H9 (cell line): ENCODE measurements around the gene BRPF1. TPM values are rescaled to one million over a fixed set of nuclear protein-coding genes. Genes with fewer than 3 reads are reported as not detected.

ENCODE experiments used
- DNase-seq: peaks from one replicate; pipeline ENCODE4 v3.0.0-alpha.2; 2017
- H2AFZ ChIP-seq: one replicate; pipeline ENCODE4 v1.6.1; 2013; ENCODE audit warnings: mild to moderate bottlenecking, low read length, control low read depth, moderate library complexity
- H2AK5ac ChIP-seq: 2 replicates; pipeline ENCODE4 v1.6.1; 2013; ENCODE audit warnings: low read length, control low read depth, mixed read lengths; ENCODE audit not compliant: insufficient read length
- H2BK120ac ChIP-seq: one replicate; pipeline ENCODE4 v1.6.1; 2013; ENCODE audit warnings: low read depth, mild to moderate bottlenecking, low read length, control low read depth, inconsistent platforms; ENCODE audit not compliant: poor library complexity, severe bottlenecking
- H2BK12ac ChIP-seq: 2 replicates; pipeline ENCODE4 v1.6.1; 2013; ENCODE audit warnings: low read length, control low read depth, mixed read lengths, low read depth; ENCODE audit not compliant: insufficient read length
- H2BK15ac ChIP-seq: 2 replicates; pipeline ENCODE4 v1.6.1; 2013; ENCODE audit warnings: low read depth, low read length, control low read depth
- H2BK20ac ChIP-seq: one replicate; pipeline ENCODE4 v1.6.1; 2013; ENCODE audit warnings: low read depth, mild to moderate bottlenecking, low read length, control low read depth, inconsistent platforms; ENCODE audit not compliant: poor library complexity, severe bottlenecking
- H2BK5ac ChIP-seq: 2 replicates; pipeline ENCODE4 v1.6.1; 2013; ENCODE audit warnings: low read length, control low read depth, mixed read lengths; ENCODE audit not compliant: insufficient read length
- H3K14ac ChIP-seq: 2 replicates; pipeline ENCODE4 v1.6.1; 2013; ENCODE audit warnings: low read length, control low read depth; ENCODE audit not compliant: insufficient read depth
- H3K18ac ChIP-seq: 2 replicates; pipeline ENCODE4 v1.6.1; 2013; ENCODE audit warnings: low read depth, mild to moderate bottlenecking, mixed read lengths, low read length, control low read depth; ENCODE audit not compliant: insufficient read length
- H3K23ac ChIP-seq: 2 replicates; pipeline ENCODE4 v1.6.1; 2013; ENCODE audit warnings: low read length, control low read depth, mixed read lengths, low read depth; ENCODE audit not compliant: insufficient read length
- H3K23me2 ChIP-seq: 2 replicates; pipeline ENCODE4 v1.6.1; 2013; ENCODE audit warnings: low read depth, mild to moderate bottlenecking, mixed read lengths, low read length, control low read depth; ENCODE audit not compliant: insufficient read length, poor library complexity, severe bottlenecking
- H3K27ac ChIP-seq: 2 replicates; pipeline ENCODE4 v1.5.1; 2013; ENCODE audit warnings: low read length, control low read depth, mixed read lengths, low read depth; ENCODE audit not compliant: insufficient read length
- H3K27me3 ChIP-seq: 2 replicates; pipeline ENCODE4 v1.6.1; 2013; ENCODE audit warnings: low read length, control low read depth, inconsistent platforms; ENCODE audit not compliant: insufficient read depth
- H3K4ac ChIP-seq: 2 replicates; pipeline ENCODE4 v1.6.1; 2013; ENCODE audit warnings: low read depth, mild to moderate bottlenecking, control low read depth, inconsistent platforms, low read length, moderate library complexity
- H3K4me1 ChIP-seq: 2 replicates; pipeline ENCODE4 v1.6.1; 2013; ENCODE audit warnings: low read length, control low read depth, inconsistent platforms; ENCODE audit not compliant: insufficient read depth
- H3K4me2 ChIP-seq: 2 replicates; pipeline ENCODE4 v1.6.1; 2013; ENCODE audit warnings: low read length, control low read depth, mixed read lengths; ENCODE audit not compliant: insufficient read length, insufficient read depth
- H3K56ac ChIP-seq: 2 replicates; pipeline ENCODE4 v1.6.1; 2013; ENCODE audit warnings: low read depth, mild to moderate bottlenecking, mixed read lengths, low read length, control low read depth; ENCODE audit not compliant: insufficient read length
- H3K79me1 ChIP-seq: 2 replicates; pipeline ENCODE4 v1.6.1; 2013; ENCODE audit warnings: low read depth, mild to moderate bottlenecking, moderate library complexity, low read length, control low read depth, inconsistent platforms; ENCODE audit not compliant: insufficient read depth, poor library complexity, severe bottlenecking
- H3K79me2 ChIP-seq: 2 replicates; pipeline ENCODE4 v1.6.1; 2013; ENCODE audit warnings: low read length, control low read depth, inconsistent platforms; ENCODE audit not compliant: insufficient read depth
- H3K9ac ChIP-seq: 2 replicates; pipeline ENCODE4 v1.6.1; 2013; ENCODE audit warnings: low read length, control low read depth, mixed read lengths; ENCODE audit not compliant: insufficient read length; ENCODE audit errors: extremely low read depth
- H3K9me3 ChIP-seq: one replicate; pipeline ENCODE4 v1.6.1; 2013; ENCODE audit warnings: low read depth, low read length, inconsistent platforms; ENCODE audit not compliant: control insufficient read depth
- H3T11ph ChIP-seq: one replicate; pipeline ENCODE4 v1.6.1; 2013; ENCODE audit warnings: mild to moderate bottlenecking, low read length, control low read depth, inconsistent platforms
- H4K20me1 ChIP-seq: one replicate; pipeline ENCODE4 v1.6.1; 2013; ENCODE audit not compliant: control insufficient read depth, insufficient read length, insufficient read depth
- H4K5ac ChIP-seq: 2 replicates; pipeline ENCODE4 v1.6.1; 2013; ENCODE audit warnings: low read depth, mild to moderate bottlenecking, mixed read lengths, low read length, control low read depth; ENCODE audit not compliant: insufficient read length
- H4K8ac ChIP-seq: replicated peaks from 2 replicates; pipeline ENCODE4 v1.6.1; 2013; ENCODE audit warnings: low read length, control low read depth, mixed read lengths, low read depth; ENCODE audit not compliant: insufficient read length
- H4K91ac ChIP-seq: 2 replicates; pipeline ENCODE4 v1.6.1; 2013; ENCODE audit warnings: low read depth, mild to moderate bottlenecking, moderate library complexity, mixed read lengths, low read length, control low read depth; ENCODE audit not compliant: insufficient read length
- H3K27ac Mint-ChIP-seq, 3 experiments: 2 replicates in 2 of 3; 3 replicates in 1 of 3; pipeline ENCODE4 v1.8.0; 2020 to 2021; ENCODE audit warnings: mixed read lengths in 3 of 3, mild to moderate bottlenecking in 1 of 3, moderate library complexity in 1 of 3
- H3K27me3 Mint-ChIP-seq: 2 replicates; pipeline ENCODE4 v1.8.0; 2021; ENCODE audit warnings: low read depth, mild to moderate bottlenecking, moderate library complexity, mixed read lengths
- H3K36me3 Mint-ChIP-seq, 3 experiments: 2 replicates in 2 of 3; 3 replicates in 1 of 3; pipeline ENCODE4 v1.8.0; 2020 to 2021; ENCODE audit warnings: low read depth in 3 of 3, mixed read lengths in 3 of 3; ENCODE audit not compliant: insufficient read depth in 1 of 3
- H3K4me1 Mint-ChIP-seq, 2 experiments: 2 replicates each; pipeline ENCODE4 v1.8.0; 2020; ENCODE audit warnings: mixed read lengths in 2 of 2
- H3K4me3 Mint-ChIP-seq, 2 experiments: 2 replicates in 1 of 2; 3 replicates in 1 of 2; pipeline ENCODE4 v1.8.0; 2020 to 2021; ENCODE audit warnings: mild to moderate bottlenecking in 2 of 2, mixed read lengths in 2 of 2, moderate library complexity in 1 of 2
- H3K9me3 Mint-ChIP-seq, 2 experiments: 2 replicates in 1 of 2; 3 replicates in 1 of 2; pipeline ENCODE4 v1.8.0; 2020; ENCODE audit warnings: mild to moderate bottlenecking in 2 of 2, mixed read lengths in 2 of 2, moderate library complexity in 1 of 2
- CTCF ChIP-seq: fragments of 200-600 bp; sonication (generic); conservative IDR thresholded peaks from 3 replicates; pipeline ENCODE4 v1.8.0; 2021; ENCODE audit warnings: antibody characterized with exemption, mild to moderate bottlenecking
- WGBS: extraction: QIAGEN DNeasy Blood & Tissue Kit; methylation state at CpG from one replicate; pipeline ENCODE4 v1.1.7; 2013; ENCODE audit warnings: missing lambda C conversion rate, low lambda C conversion rate, mixed read lengths; ENCODE audit not compliant: insufficient read length; ENCODE audit errors: extremely low coverage; 5-methylcytosine and 5-hydroxymethylcytosine counted together
- total RNA-seq: library from RNA; stranded (reverse); gene quantifications from 2 replicates; pipeline ENCODE4 v1.2.1, GENCODE V29; 2021

The BRPF1 gene
- total RNA-seq, 1 experiment from 2014 or later, result 38.6 TPM

- H3K23me2 ChIP-seq, result no peaks in the 10 kb centered on the region
- no peak overlapping the region for H3K4ac ChIP-seq
- no peaks in the 10 kb centered on the region for H4K20me1 ChIP-seq
- no peaks in the 10 kb centered on the region for H3K79me2 ChIP-seq
- H2BK15ac ChIP-seq, result no peak overlapping the region
- H3K27ac ChIP-seq, result no peak overlapping the region
- H3K79me1 ChIP-seq, result no peaks in the 10 kb centered on the region
- H3K27me3 ChIP-seq, result no peaks in the 10 kb centered on the region
- no peak overlapping the region for H2BK20ac ChIP-seq
- H3K4me3 Mint-ChIP-seq, result no peak overlapping the region
- no peak overlapping the region for H2BK5ac ChIP-seq
- H3K23ac ChIP-seq, result no peak overlapping the region
- H2AFZ ChIP-seq, result no peak overlapping the region
- H3K14ac ChIP-seq, result no peak overlapping the region
- H2BK120ac ChIP-seq, result no peak overlapping the region
- H2AK5ac ChIP-seq, result no peak overlapping the region
- H2BK12ac ChIP-seq, result no peak overlapping the region
- no peak overlapping the region for H4K8ac ChIP-seq
- no peak overlapping the region for H4K91ac ChIP-seq
- peaks cover 0 to 19% (median 3%) of the 10 kb centered on the region in 3 experiments; a peak in 5 of 7 replicates for H3K36me3 Mint-ChIP-seq
- no peak overlapping the region for H4K5ac ChIP-seq
- H3K9me3 Mint-ChIP-seq, result no peaks in the 10 kb centered on the region
- no peaks in the 10 kb centered on the region for H3K9me3 ChIP-seq
- WGBS, result no CpG with 5 or more reads among the region's 7 CpGs
- H3K56ac ChIP-seq, result no peak overlapping the region
- no peaks in the 10 kb centered on the region for H3K4me1 ChIP-seq
- H3K4me2 ChIP-seq, result no peak overlapping the region
- H3K27me3 Mint-ChIP-seq, result no peaks in the 10 kb centered on the region; the same call in 1 of the 2 replicates
- no peak overlapping the region for H3K18ac ChIP-seq
- no peaks in the 10 kb centered on the region; a peak in 1 of 4 replicates for H3K4me1 Mint-ChIP-seq
- no peak overlapping the region for H3T11ph ChIP-seq
- H3K27ac Mint-ChIP-seq, result no peak overlapping the region
- DNase-seq, result no peak
- no peak overlapping the region for H3K9ac ChIP-seq
- TF ChIP-seq CTCF, result no peak
Measured at GRCh38 chr3:9695746-9696145, 35.8 kb upstream of the BRPF1 start.
